SK-N-SH treated with all-trans-retinoic acid at 6 μM for 48 hours (cell line): ENCODE data around the gene ATP8A2.

ENCODE experiments used
- ATAC-seq: fragments of 200-7000 bp; cut with Tn5 transposase; 3 replicates; pipeline ENCODE4 v1.9.1; 2020; ENCODE audit warnings: mild to moderate bottlenecking, moderate library complexity
- BACH2 ChIP-seq: fragments of 250-450 bp; sonication (Bioruptor Pico); IDR thresholded peaks from 2 replicates; pipeline ENCODE4 v1.9.0; 2021; ENCODE audit warnings: mild to moderate bottlenecking, borderline replicate concordance
- CREB5 ChIP-seq: fragments of 250-450 bp; sonication (Bioruptor Pico); IDR thresholded peaks from 2 replicates; pipeline ENCODE4 v1.5.1; 2020; ENCODE audit warnings: low read depth, mild to moderate bottlenecking, moderate library complexity
- CSDC2 ChIP-seq: fragments of 250-450 bp; sonication (Bioruptor Pico); IDR thresholded peaks from 2 replicates; pipeline ENCODE4 v1.5.0; 2020; ENCODE audit warnings: mild to moderate bottlenecking, moderate library complexity
- CSRNP3 ChIP-seq: fragments of 250-450 bp; sonication (Bioruptor Pico); IDR thresholded peaks from 2 replicates; pipeline ENCODE4 v1.5.1; 2021; ENCODE audit warnings: mild to moderate bottlenecking, moderate library complexity
- ESRRG ChIP-seq: fragments of 250-450 bp; sonication (Bioruptor Pico); IDR thresholded peaks from 2 replicates; pipeline ENCODE4 v1.6.1; 2021; ENCODE audit warnings: mild to moderate bottlenecking
- GLIS3 ChIP-seq: fragments of 250-450 bp; sonication (Bioruptor Pico); IDR thresholded peaks from 2 replicates; pipeline ENCODE4 v1.5.0; 2020; ENCODE audit warnings: mild to moderate bottlenecking, moderate library complexity
- ISL1 ChIP-seq: fragments of 250-450 bp; sonication (Bioruptor Pico); IDR thresholded peaks from 2 replicates; pipeline ENCODE4 v2.1.2; 2022; ENCODE audit warnings: mild to moderate bottlenecking, moderate library complexity
- OSR1 ChIP-seq: fragments of 250-450 bp; sonication (Bioruptor Pico); IDR thresholded peaks from 2 replicates; pipeline ENCODE4 v1.8.0; 2022; ENCODE audit warnings: moderate library complexity, mild to moderate bottlenecking, inconsistent platforms
- PATZ1 ChIP-seq: fragments of 250-450 bp; sonication (Bioruptor Pico); IDR thresholded peaks from 2 replicates; pipeline ENCODE4 v1.8.0; 2020; ENCODE audit warnings: mild to moderate bottlenecking, moderate library complexity, borderline replicate concordance
- RARB ChIP-seq: fragments of 250-450 bp; sonication (Bioruptor Pico); IDR thresholded peaks from 2 replicates; pipeline ENCODE4 v1.8.0; 2021; ENCODE audit warnings: mild to moderate bottlenecking, moderate library complexity
- TCF4 ChIP-seq: fragments of 250-450 bp; sonication (Bioruptor Pico); IDR thresholded peaks from 2 replicates; pipeline ENCODE4 v1.8.0; 2021; ENCODE audit warnings: mild to moderate bottlenecking, moderate library complexity, borderline replicate concordance
- TOX ChIP-seq: fragments of 250-450 bp; sonication (Bioruptor Pico); IDR thresholded peaks from 2 replicates; pipeline ENCODE4 v1.8.0; 2021; ENCODE audit warnings: mild to moderate bottlenecking, moderate library complexity, borderline replicate concordance
- ZC3H10 ChIP-seq: fragments of 250-450 bp; sonication (Bioruptor Pico); IDR thresholded peaks from 2 replicates; pipeline ENCODE4 v1.5.1; 2021; ENCODE audit warnings: mild to moderate bottlenecking, moderate library complexity
- ZFP3 ChIP-seq: fragments of 250-450 bp; sonication (Bioruptor Pico); IDR thresholded peaks from 2 replicates; pipeline ENCODE4 v1.5.0; 2020; ENCODE audit warnings: mild to moderate bottlenecking, moderate library complexity
- ZFP30 ChIP-seq: fragments of 450-650 bp; formaldehyde crosslinking; IDR thresholded peaks from 2 replicates; pipeline ENCODE4 v1.5.0; 2022; ENCODE audit warnings: mild to moderate bottlenecking, moderate library complexity
- ZNF565 ChIP-seq: fragments of 450-650 bp; formaldehyde crosslinking; conservative IDR thresholded peaks from 2 replicates; pipeline ENCODE4 v1.5.0; 2020; ENCODE audit warnings: low read depth, mild to moderate bottlenecking, moderate library complexity
- ZNF70 ChIP-seq: fragments of 450-650 bp; formaldehyde crosslinking; IDR thresholded peaks from 2 replicates; pipeline ENCODE4 v1.5.0; 2020; ENCODE audit warnings: mild to moderate bottlenecking, moderate library complexity
- ZNF8 ChIP-seq: fragments of 450-650 bp; formaldehyde crosslinking; IDR thresholded peaks from 2 replicates; pipeline ENCODE4 v1.5.0; 2020; ENCODE audit warnings: mild to moderate bottlenecking, moderate library complexity
- TF ChIP-seq, protein P1 (sequence below): fragments of 250-450 bp; sonication (Bioruptor Pico); IDR thresholded peaks from 2 replicates; pipeline ENCODE4 v1.8.0; 2021; ENCODE audit warnings: low read depth, mild to moderate bottlenecking, moderate library complexity, borderline replicate concordance
- TF ChIP-seq, protein P2 (sequence below): fragments of 250-450 bp; sonication (Bioruptor Pico); IDR thresholded peaks from 2 replicates; pipeline ENCODE4 v1.5.0; 2020; ENCODE audit warnings: mild to moderate bottlenecking, moderate library complexity

The ATP8A2 gene

GRCh38 chr13:25406377-25406776 is 34.6 kb downstream of the ATP8A2 start:
- no peak for ATAC-seq
- no peak for TF ChIP-seq CSRNP3 (CRISPR knock-in tag)
- TF ChIP-seq ZNF70 = no peak
- no peak for TF ChIP-seq RARB
- TF ChIP-seq, protein P1, sequence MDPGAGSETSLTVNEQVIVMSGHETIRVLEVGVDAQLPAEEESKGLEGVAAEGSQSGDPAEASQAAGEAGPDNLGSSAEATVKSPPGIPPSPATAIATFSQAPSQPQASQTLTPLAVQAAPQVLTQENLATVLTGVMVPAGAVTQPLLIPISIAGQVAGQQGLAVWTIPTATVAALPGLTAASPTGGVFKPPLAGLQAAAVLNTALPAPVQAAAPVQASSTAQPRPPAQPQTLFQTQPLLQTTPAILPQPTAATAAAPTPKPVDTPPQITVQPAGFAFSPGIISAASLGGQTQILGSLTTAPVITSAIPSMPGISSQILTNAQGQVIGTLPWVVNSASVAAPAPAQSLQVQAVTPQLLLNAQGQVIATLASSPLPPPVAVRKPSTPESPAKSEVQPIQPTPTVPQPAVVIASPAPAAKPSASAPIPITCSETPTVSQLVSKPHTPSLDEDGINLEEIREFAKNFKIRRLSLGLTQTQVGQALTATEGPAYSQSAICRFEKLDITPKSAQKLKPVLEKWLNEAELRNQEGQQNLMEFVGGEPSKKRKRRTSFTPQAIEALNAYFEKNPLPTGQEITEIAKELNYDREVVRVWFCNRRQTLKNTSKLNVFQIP (CRISPR knock-in tag) = no peak
- TF ChIP-seq ISL1 = no peak
- no peak for TF ChIP-seq TOX (CRISPR knock-in tag)
- no peak for TF ChIP-seq ZC3H10 (CRISPR knock-in tag)
- TF ChIP-seq ZNF565 (CRISPR knock-in tag) = no peak
- TF ChIP-seq ZNF8 (CRISPR knock-in tag) = no peak
- TF ChIP-seq OSR1 (CRISPR knock-in tag) = no peak
- TF ChIP-seq, protein P2, sequence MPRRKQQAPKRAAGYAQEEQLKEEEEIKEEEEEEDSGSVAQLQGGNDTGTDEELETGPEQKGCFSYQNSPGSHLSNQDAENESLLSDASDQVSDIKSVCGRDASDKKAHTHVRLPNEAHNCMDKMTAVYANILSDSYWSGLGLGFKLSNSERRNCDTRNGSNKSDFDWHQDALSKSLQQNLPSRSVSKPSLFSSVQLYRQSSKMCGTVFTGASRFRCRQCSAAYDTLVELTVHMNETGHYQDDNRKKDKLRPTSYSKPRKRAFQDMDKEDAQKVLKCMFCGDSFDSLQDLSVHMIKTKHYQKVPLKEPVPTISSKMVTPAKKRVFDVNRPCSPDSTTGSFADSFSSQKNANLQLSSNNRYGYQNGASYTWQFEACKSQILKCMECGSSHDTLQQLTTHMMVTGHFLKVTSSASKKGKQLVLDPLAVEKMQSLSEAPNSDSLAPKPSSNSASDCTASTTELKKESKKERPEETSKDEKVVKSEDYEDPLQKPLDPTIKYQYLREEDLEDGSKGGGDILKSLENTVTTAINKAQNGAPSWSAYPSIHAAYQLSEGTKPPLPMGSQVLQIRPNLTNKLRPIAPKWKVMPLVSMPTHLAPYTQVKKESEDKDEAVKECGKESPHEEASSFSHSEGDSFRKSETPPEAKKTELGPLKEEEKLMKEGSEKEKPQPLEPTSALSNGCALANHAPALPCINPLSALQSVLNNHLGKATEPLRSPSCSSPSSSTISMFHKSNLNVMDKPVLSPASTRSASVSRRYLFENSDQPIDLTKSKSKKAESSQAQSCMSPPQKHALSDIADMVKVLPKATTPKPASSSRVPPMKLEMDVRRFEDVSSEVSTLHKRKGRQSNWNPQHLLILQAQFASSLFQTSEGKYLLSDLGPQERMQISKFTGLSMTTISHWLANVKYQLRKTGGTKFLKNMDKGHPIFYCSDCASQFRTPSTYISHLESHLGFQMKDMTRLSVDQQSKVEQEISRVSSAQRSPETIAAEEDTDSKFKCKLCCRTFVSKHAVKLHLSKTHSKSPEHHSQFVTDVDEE (CRISPR knock-in tag) = no peak

- no peak for ATAC-seq
- TF ChIP-seq RARB = no peak
- TF ChIP-seq TCF4 (CRISPR knock-in tag) = no peak
- TF ChIP-seq ZFP30 (CRISPR knock-in tag) = no peak
- no peak for TF ChIP-seq GLIS3 (CRISPR knock-in tag)
- TF ChIP-seq ZFP3 (CRISPR knock-in tag) = no peak
Measured at GRCh38 chr13:25409938-25410337, 38.2 kb downstream of the ATP8A2 start.

- TF ChIP-seq CREB5 (CRISPR knock-in tag) = no peak
- no peak for TF ChIP-seq ZNF70
- no peak for TF ChIP-seq OSR1 (CRISPR knock-in tag)
- ATAC-seq = no peak
Measured at GRCh38 chr13:25415241-25415640, 43.5 kb downstream of the ATP8A2 start.

GRCh38 chr13:25417535-25417934 is 45.8 kb downstream of the ATP8A2 start:
- no peak for ATAC-seq

More at GRCh38 chr13:25417535-25417934, 45.8 kb downstream of the ATP8A2 start:
- TF ChIP-seq PATZ1 (no peak), BACH2 (CRISPR knock-in tag) (no peak), ZC3H10 (CRISPR knock-in tag) (no peak), CSDC2 (no peak), ESRRG (CRISPR knock-in tag) (no peak), ZNF8 (CRISPR knock-in tag) (no peak)
- TF ChIP-seq, protein P2 (CRISPR knock-in tag) = no peak
